PC-9 (cell line): ENCODE measurements around the gene PRSS48. TPM values are rescaled to one million over a fixed set of nuclear protein-coding genes. Genes with fewer than 3 reads are reported as not detected.

Experiments used
- BruUV-seq: library from RNA; stranded (reverse); fragments of 400-500 nt; replicated peaks from 2 replicates; lab custom pipeline; 2021; lab: Mats Ljungman, UMichigan
- CTCF ChIA-PET: fragments of 300-600 bp; sonication (Branson Sonifier 250); formaldehyde crosslinking; loops from one replicate; lab custom pipeline; 2022; ENCODE audit warnings: antibody characterized with exemption; lab: Charles Lee
- POLR2A ChIA-PET: fragments of 300-600 bp; sonication (Branson Sonifier 250); formaldehyde crosslinking; loops from one replicate; lab custom pipeline; 2022; ENCODE audit warnings: antibody characterized with exemption; ENCODE audit not compliant: unreplicated experiment; lab: Charles Lee
- DNase-seq, 2 experiments: peaks; one replicate each; pipeline versions ENCODE4 v3.0.0 to v3.0.0-alpha.2; 2015 to 2022; ENCODE audit warnings: mixed read lengths in 1 of 2
- H2AFZ ChIP-seq: fragments of 200-600 bp; sonication (generic); 2 replicates; pipeline ENCODE4 v1.8.1; 2017; ENCODE audit warnings: antibody characterized with exemption
- H3F3A ChIP-seq: fragments of 200-600 bp; sonication (generic); 2 replicates; pipeline ENCODE4 v1.8.1; 2017; ENCODE audit warnings: antibody characterized with exemption, mild to moderate bottlenecking, low read depth; ENCODE audit not compliant: insufficient read depth
- H3K27ac ChIP-seq: fragments of 200-600 bp; sonication (generic); 2 replicates; pipeline ENCODE4 v1.6.1; 2016; ENCODE audit warnings: mixed run types
- H3K27me3 ChIP-seq: fragments of 200-600 bp; sonication (generic); 2 replicates; pipeline ENCODE4 v1.6.1; 2016; ENCODE audit warnings: low read depth, mixed run types; ENCODE audit not compliant: insufficient read depth
- H3K36me3 ChIP-seq: fragments of 200-600 bp; sonication (generic); 2 replicates; pipeline ENCODE4 v1.6.1; 2016; ENCODE audit warnings: low read depth, mixed run types
- H3K4me1 ChIP-seq: fragments of 200-600 bp; sonication (generic); replicated peaks from 2 replicates; pipeline ENCODE4 v1.6.1; 2016; ENCODE audit warnings: mixed run types; ENCODE audit not compliant: insufficient read depth
- H3K4me2 ChIP-seq: fragments of 200-600 bp; sonication (generic); 2 replicates; pipeline ENCODE4 v1.6.1; 2017; ENCODE audit warnings: mixed run types
- H3K4me3 ChIP-seq: fragments of 200-600 bp; sonication (generic); 2 replicates; pipeline ENCODE4 v1.6.1; 2016; ENCODE audit warnings: mixed run types
- H3K79me2 ChIP-seq: fragments of 200-600 bp; sonication (generic); 2 replicates; pipeline ENCODE4 v1.6.1; 2017; ENCODE audit warnings: low read depth, mixed run types
- H3K9me2 ChIP-seq: fragments of 200-600 bp; sonication (generic); 2 replicates; pipeline ENCODE4 v1.8.1; 2017; ENCODE audit warnings: mild to moderate bottlenecking; ENCODE audit not compliant: insufficient read depth
- H3K9me3 ChIP-seq: fragments of 200-600 bp; sonication (generic); 2 replicates; pipeline ENCODE4 v1.8.1; 2016; ENCODE audit warnings: low read depth; ENCODE audit not compliant: insufficient read depth
- H4K20me1 ChIP-seq: fragments of 200-600 bp; sonication (generic); 2 replicates; pipeline ENCODE4 v1.8.1; 2017; ENCODE audit not compliant: insufficient read depth
- EZH2 ChIP-seq: fragments of 200-600 bp; sonication (generic); IDR thresholded peaks from 2 replicates; pipeline ENCODE4 v1.8.0; 2017; ENCODE audit warnings: antibody characterized with exemption, low read depth
- intact Hi-C: fragments of 100-400 bp; cut with micrococcal nuclease; formaldehyde crosslinking; loops from one replicate; pipeline ENCODE4 v1.10.0; 2022; ENCODE audit not compliant: unreplicated experiment
- total RNA-seq: library from RNA; stranded (reverse); gene quantifications from 2 replicates; pipeline ENCODE4 v1.2.3, GENCODE V29; 2021
- TF ChIP-seq, protein P1 (sequence below): fragments of 200-600 bp; sonication (generic); conservative IDR thresholded peaks from 2 replicates; pipeline ENCODE4 v1.6.1; 2017; ENCODE audit warnings: mixed run types, antibody characterized with exemption, mild to moderate bottlenecking, moderate library complexity

PRSS48 gene
- total RNA-seq, 1 experiment from 2014 or later: not detected

DNA sequence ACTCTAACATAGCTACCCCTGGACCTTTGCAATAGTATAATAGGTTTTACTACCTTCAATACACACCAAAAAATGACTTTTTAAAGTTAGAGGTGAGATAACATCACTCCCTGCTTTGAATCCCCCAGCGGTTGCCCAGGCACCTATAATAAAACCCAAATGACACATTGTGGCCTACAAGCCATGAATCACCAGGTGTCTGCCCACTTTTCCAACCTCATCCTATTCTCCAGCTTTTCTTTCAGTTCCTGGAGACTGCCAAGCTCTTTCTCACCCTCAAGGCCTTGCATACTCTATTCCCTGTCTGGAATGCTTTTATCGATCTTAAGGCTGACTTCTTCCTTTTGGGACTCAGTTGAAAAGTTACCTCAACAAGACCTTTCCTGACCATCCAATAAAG is 16.4 kb upstream of the PRSS48 start:
- CTCF ChIA-PET: no interaction called here
- no peaks in the 10 kb centered on the region for H3K79me2 ChIP-seq
- intact Hi-C loops: no loop called here
- no peaks in the 10 kb centered on the region for H3K9me3 ChIP-seq
- no peak overlapping the region for H3K4me2 ChIP-seq
- no peak overlapping the region for H2AFZ ChIP-seq
- no peaks in the 10 kb centered on the region for H3K4me1 ChIP-seq
- no peak for DNase-seq
- BruUV-seq: no TSS peak
- TF ChIP-seq, protein P1, sequence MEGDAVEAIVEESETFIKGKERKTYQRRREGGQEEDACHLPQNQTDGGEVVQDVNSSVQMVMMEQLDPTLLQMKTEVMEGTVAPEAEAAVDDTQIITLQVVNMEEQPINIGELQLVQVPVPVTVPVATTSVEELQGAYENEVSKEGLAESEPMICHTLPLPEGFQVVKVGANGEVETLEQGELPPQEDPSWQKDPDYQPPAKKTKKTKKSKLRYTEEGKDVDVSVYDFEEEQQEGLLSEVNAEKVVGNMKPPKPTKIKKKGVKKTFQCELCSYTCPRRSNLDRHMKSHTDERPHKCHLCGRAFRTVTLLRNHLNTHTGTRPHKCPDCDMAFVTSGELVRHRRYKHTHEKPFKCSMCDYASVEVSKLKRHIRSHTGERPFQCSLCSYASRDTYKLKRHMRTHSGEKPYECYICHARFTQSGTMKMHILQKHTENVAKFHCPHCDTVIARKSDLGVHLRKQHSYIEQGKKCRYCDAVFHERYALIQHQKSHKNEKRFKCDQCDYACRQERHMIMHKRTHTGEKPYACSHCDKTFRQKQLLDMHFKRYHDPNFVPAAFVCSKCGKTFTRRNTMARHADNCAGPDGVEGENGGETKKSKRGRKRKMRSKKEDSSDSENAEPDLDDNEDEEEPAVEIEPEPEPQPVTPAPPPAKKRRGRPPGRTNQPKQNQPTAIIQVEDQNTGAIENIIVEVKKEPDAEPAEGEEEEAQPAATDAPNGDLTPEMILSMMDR: no peak
- TF ChIP-seq EZH2: no peak
- no peak overlapping the region for H3K4me3 ChIP-seq
- no peaks in the 10 kb centered on the region for H4K20me1 ChIP-seq
- no peaks in the 10 kb centered on the region for H3K36me3 ChIP-seq
- no peaks in the 10 kb centered on the region for H3K27me3 ChIP-seq
- no peaks in the 10 kb centered on the region for H3K9me2 ChIP-seq
- POLR2A ChIA-PET: no interaction called here
- no peak overlapping the region for H3K27ac ChIP-seq
- no peaks in the 10 kb centered on the region for H3F3A ChIP-seq

GRCh38 chr4:151263455-151263854 is 13.5 kb upstream of the PRSS48 start:
- DNase-seq: no peak
- POLR2A ChIA-PET: no interaction called here
- Histone ChIP-seq H3K9me3 (no peaks in the 10 kb centered on the region), H3K4me2 (no peak overlapping the region), H3K4me1 (no peaks in the 10 kb centered on the region), H3K79me2 (no peaks in the 10 kb centered on the region), H3F3A (no peaks in the 10 kb centered on the region), H3K27ac (no peak overlapping the region), H3K9me2 (no peaks in the 10 kb centered on the region), H3K36me3 (no peaks in the 10 kb centered on the region), H3K27me3 (no peaks in the 10 kb centered on the region), H4K20me1 (no peaks in the 10 kb centered on the region), H2AFZ (no peak overlapping the region), H3K4me3 (no peak overlapping the region)
- TF ChIP-seq EZH2: no peak
- TF ChIP-seq, protein P1: no peak
- BruUV-seq: no TSS peak
- intact Hi-C loops: no loop called here
- CTCF ChIA-PET: no interaction called here

DNA sequence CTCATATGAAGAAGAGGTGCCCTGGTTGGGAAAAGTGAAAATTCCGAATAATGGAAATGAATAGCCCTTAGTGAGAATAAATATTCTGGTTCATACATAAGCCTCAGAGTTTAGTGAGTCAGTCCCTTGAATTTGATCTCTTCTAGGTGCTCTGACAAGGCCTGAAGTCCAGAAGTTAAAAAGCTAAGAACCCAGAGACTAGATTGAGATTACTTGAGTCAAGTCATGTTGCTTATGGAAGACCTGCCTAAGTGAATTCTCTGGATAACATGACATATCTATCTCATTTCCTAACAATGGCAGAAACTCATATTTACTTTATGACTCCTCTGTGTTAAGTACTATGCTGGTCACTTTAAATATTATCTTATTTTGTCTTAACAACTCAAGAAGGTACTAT is 10.5 kb upstream of the PRSS48 start:
- Histone ChIP-seq H3K27me3 (no peaks in the 10 kb centered on the region), H4K20me1 (no peaks in the 10 kb centered on the region), H2AFZ (no peak overlapping the region), H3K4me1 (no peaks in the 10 kb centered on the region), H3K9me2 (no peaks in the 10 kb centered on the region), H3F3A (no peaks in the 10 kb centered on the region), H3K36me3 (no peaks in the 10 kb centered on the region), H3K79me2 (no peaks in the 10 kb centered on the region), H3K9me3 (no peaks in the 10 kb centered on the region), H3K4me2 (no peak overlapping the region), H3K4me3 (no peak overlapping the region), H3K27ac (no peak overlapping the region)
- intact Hi-C loops: no loop called here
- CTCF ChIA-PET: no interaction called here
- BruUV-seq: no TSS peak
- TF ChIP-seq, protein P1: no peak
- no peak for TF ChIP-seq EZH2
- POLR2A ChIA-PET: interaction anchor here (0.6 kb wide), 1 partner anchor 1596 kb away, joined by 4 read pairs; no protein-coding TSS in a partner anchor
- no peak for DNase-seq
